CD14-positive monocyte (primary cell): Measurements from ENCODE around the gene DOCK4. TPM values are rescaled to one million over a fixed set of nuclear protein-coding genes. Genes with fewer than 3 reads are reported as not detected.
"Not testable (repeated sequence)": the region's sequence is repeated elsewhere in the genome, so short reads cannot be mapped to it uniquely, and the experiment has no call there.

ENCODE experiments used
- DNase-seq, 3 donors: peaks; one replicate each; pipeline ENCODE4 v3.0.0-alpha.2; 2011 to 2022
- H2AFZ ChIP-seq: 2 replicates; pipeline ENCODE4 v1.6.0; 2012; ENCODE audit warnings: mild to moderate bottlenecking, low read depth, low read length, inconsistent platforms; ENCODE audit not compliant: insufficient read depth, poor library complexity, severe bottlenecking
- H3K27ac ChIP-seq, 2 donors: 1 replicate in 1 of 2; 2 replicates in 1 of 2; pipeline ENCODE4 v1.5.1; 2012 to 2013; ENCODE audit warnings: low read length in 2 of 2, control low read depth in 1 of 2, inconsistent platforms in 1 of 2, low read depth in 1 of 2, mild to moderate bottlenecking in 1 of 2
- H3K27me3 ChIP-seq, 2 donors: one replicate each; pipeline versions ENCODE4 v1.6.0 to v1.6.1; 2011 to 2013; ENCODE audit warnings: low read length in 2 of 2; ENCODE audit not compliant: control insufficient read depth in 2 of 2, insufficient read depth in 2 of 2
- H3K36me3 ChIP-seq, 2 donors: replicated peaks in 1 of 2; 1 replicate in 1 of 2; 2 replicates in 1 of 2; pipeline versions ENCODE4 v1.5.1 to v1.6.1; 2012 to 2013; ENCODE audit warnings: low read length in 2 of 2, control low read depth in 1 of 2, inconsistent platforms in 1 of 2, mild to moderate bottlenecking in 1 of 2; ENCODE audit not compliant: insufficient read depth in 2 of 2, control insufficient read depth in 1 of 2
- H3K4me1 ChIP-seq, 2 donors: 1 replicate in 1 of 2; 2 replicates in 1 of 2; pipeline versions ENCODE4 v1.5.1 to v1.6.1; 2012 to 2013; ENCODE audit warnings: low read length in 2 of 2, control low read depth in 1 of 2, inconsistent platforms in 1 of 2, mild to moderate bottlenecking in 1 of 2, moderate library complexity in 1 of 2; ENCODE audit not compliant: insufficient read depth in 2 of 2, control insufficient read depth in 1 of 2
- H3K4me2 ChIP-seq: replicated peaks from 2 replicates; pipeline ENCODE3; 2012; ENCODE audit warnings: low read length, moderate library complexity, mild to moderate bottlenecking; ENCODE audit not compliant: poor library complexity, severe bottlenecking; ENCODE audit errors: extremely low read depth
- H3K4me3 ChIP-seq, 3 experiments: fragments of 200-600 bp in 1 of 3; sonication (generic) in 1 of 3; replicated peaks in 1 of 3; 1 replicate in 2 of 3; 2 replicates in 1 of 3; pipeline ENCODE4 v1.5.1; 2011 to 2013; ENCODE audit warnings: low read length in 3 of 3, mild to moderate bottlenecking in 3 of 3, control low read depth in 2 of 3, low read depth in 2 of 3, inconsistent platforms in 1 of 3, moderate library complexity in 1 of 3
- H3K79me2 ChIP-seq: 2 replicates; pipeline ENCODE4 v1.6.0; 2012; ENCODE audit warnings: mild to moderate bottlenecking, control low read depth, inconsistent platforms, low read length, moderate library complexity; ENCODE audit not compliant: insufficient read depth
- H3K9ac ChIP-seq: 2 replicates; pipeline ENCODE4 v1.6.0; 2017; ENCODE audit warnings: low read length, mild to moderate bottlenecking; ENCODE audit not compliant: insufficient read depth, poor library complexity, severe bottlenecking
- H3K9me3 ChIP-seq, 2 donors: replicated peaks in 1 of 2; 1 replicate in 1 of 2; 2 replicates in 1 of 2; pipeline versions ENCODE4 v1.5.1 to v1.6.1; 2012 to 2013; ENCODE audit warnings: low read length in 2 of 2, control low read depth in 1 of 2; ENCODE audit not compliant: control insufficient read depth in 1 of 2, insufficient read depth in 1 of 2
- H4K20me1 ChIP-seq: 2 replicates; pipeline ENCODE4 v1.6.0; 2012; ENCODE audit warnings: mild to moderate bottlenecking, low read length, control low read depth, moderate library complexity; ENCODE audit not compliant: insufficient read depth
- H3K27ac Mint-ChIP-seq, 7 donors: one replicate each; pipeline ENCODE4 v1.8.0; 2020; ENCODE audit warnings: mild to moderate bottlenecking in 7 of 7, mixed read lengths in 7 of 7, moderate library complexity in 6 of 7, inconsistent platforms in 2 of 7
- H3K27me3 Mint-ChIP-seq, 3 donors: one replicate each; pipeline ENCODE4 v1.8.0; 2021 to 2022; ENCODE audit warnings: low read depth in 3 of 3, mild to moderate bottlenecking in 3 of 3, mixed read lengths in 3 of 3, moderate library complexity in 3 of 3, inconsistent platforms in 1 of 3
- H3K36me3 Mint-ChIP-seq, 2 donors: one replicate each; pipeline ENCODE4 v1.8.0; 2020; ENCODE audit warnings: mixed read lengths in 2 of 2, inconsistent platforms in 1 of 2, mild to moderate bottlenecking in 1 of 2
- H3K4me1 Mint-ChIP-seq: one replicate; pipeline ENCODE4 v1.8.0; 2020; ENCODE audit warnings: mild to moderate bottlenecking, mixed read lengths
- H3K4me3 Mint-ChIP-seq, 2 donors: one replicate each; pipeline ENCODE4 v1.8.0; 2020; ENCODE audit warnings: mild to moderate bottlenecking in 2 of 2, mixed read lengths in 2 of 2, moderate library complexity in 1 of 2
- H3K9me3 Mint-ChIP-seq, 7 donors: one replicate each; pipeline ENCODE4 v1.8.0; 2020 to 2022; ENCODE audit warnings: mixed read lengths in 7 of 7, mild to moderate bottlenecking in 6 of 7, moderate library complexity in 6 of 7, inconsistent platforms in 2 of 7
- CTCF ChIP-seq: fragments of 200-600 bp; IDR thresholded peaks from one replicate; pipeline ENCODE4 v1.8.0; 2022; ENCODE audit warnings: antibody characterized with exemption, mild to moderate bottlenecking
- WGBS: methylation state at CpG from one replicate; pipeline ENCODE4 v1.1.5; 2013; ENCODE audit warnings: missing lambda C conversion rate; ENCODE audit not compliant: insufficient coverage; 5-methylcytosine and 5-hydroxymethylcytosine counted together
- intact Hi-C, 2 donors: fragments of 100-400 bp; cut with micrococcal nuclease; formaldehyde crosslinking; loops; one replicate each; pipeline versions ENCODE4 v1.15.0 to v1.15.1; 2023
- polyA plus RNA-seq, 3 donors: library from polyadenylated mRNA; depleted of rRNA in 1 of 3; unstranded in 2 of 3; stranded (reverse) in 1 of 3; fragments of 300-500 nt in 2 of 3; fragments of >200 nt in 1 of 3; fragmentation: Illumina TruSeq in 2 of 3; gene quantifications; 1 replicate in 2 of 3; 2 replicates in 1 of 3; pipeline ENCODE4 v1.2.3, GENCODE V29; 2012 to 2021

The DOCK4 gene
- polyA plus RNA-seq, 3 donors: 1.3 to 5.0 (median 2.7) TPM

GRCh38 chr7:111910656-111911055 is 295.5 kb downstream of the DOCK4 start:
- Histone ChIP-seq H3K4me2 (no peak overlapping the region), H3K9ac (no peak overlapping the region), H3K36me3 (no peaks in the 10 kb centered on the region), H4K20me1 (no peaks in the 10 kb centered on the region), H3K4me1 (no peaks in the 10 kb centered on the region), H3K27ac (no peak overlapping the region), H3K27me3 (no peaks in the 10 kb centered on the region), H2AFZ (no peak overlapping the region), H3K9me3 (no peaks in the 10 kb centered on the region), H3K79me2 (no peaks in the 10 kb centered on the region), H3K4me3 (no peak overlapping the region)
- Mint-ChIP-seq H3K4me3 (no peak overlapping the region), H3K27ac (no peak overlapping the region), H3K27me3 (peaks cover 0 to 2% (median 0%) of the 10 kb centered on the region in 3 donors), H3K36me3 (no peaks in the 10 kb centered on the region), H3K9me3 (peaks cover 0 to 5% (median 0%) of the 10 kb centered on the region in 7 donors), H3K4me1 (no peaks in the 10 kb centered on the region)
- no peak for DNase-seq
- no peak for TF ChIP-seq CTCF
- 100% methylated on average over 3 of the region's 5 CpGs for WGBS
- intact Hi-C loops: no loop called here

- intact Hi-C loops, H3K36me3 ChIP-seq, H3K27me3 Mint-ChIP-seq, H3K4me1 ChIP-seq, H3K4me2 ChIP-seq, H3K9ac ChIP-seq, H3K27ac ChIP-seq, H3K9me3 ChIP-seq, H2AFZ ChIP-seq, H3K4me3 ChIP-seq, DNase-seq, H3K4me3 Mint-ChIP-seq, H3K4me1 Mint-ChIP-seq, H3K27me3 ChIP-seq, H4K20me1 ChIP-seq, H3K27ac Mint-ChIP-seq, H3K79me2 ChIP-seq, H3K9me3 Mint-ChIP-seq, H3K36me3 Mint-ChIP-seq: not testable (repeated sequence)
- no CpG with 5 or more reads among the region's 3 CpGs for WGBS
These were observed 297.5 kb downstream of the DOCK4 start for GRCh38 chr7:111908673-111909072.
